CD14-positive monocyte (primary cell): ENCODE data around the gene STEAP3. TPM values are rescaled to one million over a fixed set of nuclear protein-coding genes. Genes with fewer than 3 reads are reported as not detected.

Source experiments
- DNase-seq, 3 donors: peaks; one replicate each; pipeline ENCODE4 v3.0.0-alpha.2; 2011 to 2022
- H2AFZ ChIP-seq: 2 replicates; pipeline ENCODE4 v1.6.0; 2012; ENCODE audit warnings: mild to moderate bottlenecking, low read depth, low read length, inconsistent platforms; ENCODE audit not compliant: insufficient read depth, poor library complexity, severe bottlenecking
- H3K27ac ChIP-seq, 2 donors: 1 replicate in 1 of 2; 2 replicates in 1 of 2; pipeline ENCODE4 v1.5.1; 2012 to 2013; ENCODE audit warnings: low read length in 2 of 2, control low read depth in 1 of 2, inconsistent platforms in 1 of 2, low read depth in 1 of 2, mild to moderate bottlenecking in 1 of 2
- H3K27me3 ChIP-seq, 2 donors: one replicate each; pipeline versions ENCODE4 v1.6.0 to v1.6.1; 2011 to 2013; ENCODE audit warnings: low read length in 2 of 2; ENCODE audit not compliant: control insufficient read depth in 2 of 2, insufficient read depth in 2 of 2
- H3K36me3 ChIP-seq, 2 donors: replicated peaks in 1 of 2; 1 replicate in 1 of 2; 2 replicates in 1 of 2; pipeline versions ENCODE4 v1.5.1 to v1.6.1; 2012 to 2013; ENCODE audit warnings: low read length in 2 of 2, control low read depth in 1 of 2, inconsistent platforms in 1 of 2, mild to moderate bottlenecking in 1 of 2; ENCODE audit not compliant: insufficient read depth in 2 of 2, control insufficient read depth in 1 of 2
- H3K4me1 ChIP-seq, 2 donors: 1 replicate in 1 of 2; 2 replicates in 1 of 2; pipeline versions ENCODE4 v1.5.1 to v1.6.1; 2012 to 2013; ENCODE audit warnings: low read length in 2 of 2, control low read depth in 1 of 2, inconsistent platforms in 1 of 2, mild to moderate bottlenecking in 1 of 2, moderate library complexity in 1 of 2; ENCODE audit not compliant: insufficient read depth in 2 of 2, control insufficient read depth in 1 of 2
- H3K4me2 ChIP-seq: replicated peaks from 2 replicates; pipeline ENCODE3; 2012; ENCODE audit warnings: low read length, moderate library complexity, mild to moderate bottlenecking; ENCODE audit not compliant: poor library complexity, severe bottlenecking; ENCODE audit errors: extremely low read depth
- H3K4me3 ChIP-seq, 3 experiments: fragments of 200-600 bp in 1 of 3; sonication (generic) in 1 of 3; replicated peaks in 1 of 3; 1 replicate in 2 of 3; 2 replicates in 1 of 3; pipeline ENCODE4 v1.5.1; 2011 to 2013; ENCODE audit warnings: low read length in 3 of 3, mild to moderate bottlenecking in 3 of 3, control low read depth in 2 of 3, low read depth in 2 of 3, inconsistent platforms in 1 of 3, moderate library complexity in 1 of 3
- H3K79me2 ChIP-seq: 2 replicates; pipeline ENCODE4 v1.6.0; 2012; ENCODE audit warnings: mild to moderate bottlenecking, control low read depth, inconsistent platforms, low read length, moderate library complexity; ENCODE audit not compliant: insufficient read depth
- H3K9ac ChIP-seq: 2 replicates; pipeline ENCODE4 v1.6.0; 2017; ENCODE audit warnings: low read length, mild to moderate bottlenecking; ENCODE audit not compliant: insufficient read depth, poor library complexity, severe bottlenecking
- H3K9me3 ChIP-seq, 2 donors: replicated peaks in 1 of 2; 1 replicate in 1 of 2; 2 replicates in 1 of 2; pipeline versions ENCODE4 v1.5.1 to v1.6.1; 2012 to 2013; ENCODE audit warnings: low read length in 2 of 2, control low read depth in 1 of 2; ENCODE audit not compliant: control insufficient read depth in 1 of 2, insufficient read depth in 1 of 2
- H4K20me1 ChIP-seq: 2 replicates; pipeline ENCODE4 v1.6.0; 2012; ENCODE audit warnings: mild to moderate bottlenecking, low read length, control low read depth, moderate library complexity; ENCODE audit not compliant: insufficient read depth
- H3K27ac Mint-ChIP-seq, 7 donors: one replicate each; pipeline ENCODE4 v1.8.0; 2020; ENCODE audit warnings: mild to moderate bottlenecking in 7 of 7, mixed read lengths in 7 of 7, moderate library complexity in 6 of 7, inconsistent platforms in 2 of 7
- H3K27me3 Mint-ChIP-seq, 3 donors: one replicate each; pipeline ENCODE4 v1.8.0; 2021 to 2022; ENCODE audit warnings: low read depth in 3 of 3, mild to moderate bottlenecking in 3 of 3, mixed read lengths in 3 of 3, moderate library complexity in 3 of 3, inconsistent platforms in 1 of 3
- H3K36me3 Mint-ChIP-seq, 2 donors: one replicate each; pipeline ENCODE4 v1.8.0; 2020; ENCODE audit warnings: mixed read lengths in 2 of 2, inconsistent platforms in 1 of 2, mild to moderate bottlenecking in 1 of 2
- H3K4me1 Mint-ChIP-seq: one replicate; pipeline ENCODE4 v1.8.0; 2020; ENCODE audit warnings: mild to moderate bottlenecking, mixed read lengths
- H3K4me3 Mint-ChIP-seq, 2 donors: one replicate each; pipeline ENCODE4 v1.8.0; 2020; ENCODE audit warnings: mild to moderate bottlenecking in 2 of 2, mixed read lengths in 2 of 2, moderate library complexity in 1 of 2
- H3K9me3 Mint-ChIP-seq, 7 donors: one replicate each; pipeline ENCODE4 v1.8.0; 2020 to 2022; ENCODE audit warnings: mixed read lengths in 7 of 7, mild to moderate bottlenecking in 6 of 7, moderate library complexity in 6 of 7, inconsistent platforms in 2 of 7
- WGBS: methylation state at CpG from one replicate; pipeline ENCODE4 v1.1.5; 2013; ENCODE audit warnings: missing lambda C conversion rate; ENCODE audit not compliant: insufficient coverage; 5-methylcytosine and 5-hydroxymethylcytosine counted together
- intact Hi-C, 2 donors: fragments of 100-400 bp; cut with micrococcal nuclease; formaldehyde crosslinking; loops; one replicate each; pipeline versions ENCODE4 v1.15.0 to v1.15.1; 2023
- polyA plus RNA-seq, 3 donors: library from polyadenylated mRNA; depleted of rRNA in 1 of 3; unstranded in 2 of 3; stranded (reverse) in 1 of 3; fragments of 300-500 nt in 2 of 3; fragments of >200 nt in 1 of 3; fragmentation: Illumina TruSeq in 2 of 3; gene quantifications; 1 replicate in 2 of 3; 2 replicates in 1 of 3; pipeline ENCODE4 v1.2.3, GENCODE V29; 2012 to 2021
- TF ChIP-seq, protein P1 (sequence below): fragments of 200-600 bp; IDR thresholded peaks from one replicate; pipeline ENCODE4 v1.8.0; 2022; ENCODE audit warnings: antibody characterized with exemption, mild to moderate bottlenecking

The STEAP3 gene
- polyA plus RNA-seq, 3 donors = 3.0 to 10.7 (median 3.3) TPM

DNA sequence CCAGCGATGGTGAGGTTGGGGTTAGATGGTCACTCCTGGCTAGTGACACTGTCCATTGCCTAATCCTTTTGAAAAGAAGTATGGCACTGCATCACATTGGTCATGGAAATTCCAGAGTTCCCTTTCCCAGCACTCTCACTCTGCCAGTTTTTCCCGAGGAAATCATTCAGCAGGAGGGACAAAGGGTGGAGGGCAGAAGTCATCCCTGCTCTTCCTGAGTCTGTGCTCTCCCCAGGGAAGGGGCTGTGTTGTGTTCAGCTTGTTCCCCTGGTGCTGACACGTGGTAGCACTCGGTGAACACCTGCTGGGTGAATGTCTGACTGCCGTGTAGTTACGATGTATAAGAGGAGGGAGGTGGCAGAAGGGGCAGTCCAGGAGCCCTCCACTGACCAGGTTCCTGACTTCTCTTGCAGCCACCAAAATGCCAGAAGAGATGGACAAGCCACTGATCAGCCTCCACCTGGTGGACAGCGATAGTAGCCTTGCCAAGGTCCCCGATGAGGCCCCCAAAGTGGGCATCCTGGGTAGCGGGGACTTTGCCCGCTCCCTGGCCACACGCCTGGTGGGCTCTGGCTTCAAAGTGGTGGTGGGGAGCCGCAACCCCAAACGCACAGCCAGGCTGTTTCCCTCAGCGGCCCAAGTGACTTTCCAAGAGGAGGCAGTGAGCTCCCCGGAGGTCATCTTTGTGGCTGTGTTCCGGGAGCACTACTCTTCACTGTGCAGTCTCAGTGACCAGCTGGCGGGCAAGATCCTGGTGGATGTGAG lies 21.6 kb downstream of the STEAP3 start:
- intact Hi-C loops = no loop called here
- H3K27ac Mint-ChIP-seq = peak overlapping the region in 1 of 7 donors; percentile 21
- no peaks in the 10 kb centered on the region for H3K27me3 ChIP-seq
- no peak for DNase-seq
- H2AFZ ChIP-seq = no peak overlapping the region
- no peaks in the 10 kb centered on the region for H3K79me2 ChIP-seq
- peaks cover 2 to 54% of the 10 kb centered on the region in 2 donors for H3K36me3 ChIP-seq
- no peaks in the 10 kb centered on the region for H3K4me1 Mint-ChIP-seq
- H3K4me3 Mint-ChIP-seq = no peak overlapping the region
- H4K20me1 ChIP-seq = no peaks in the 10 kb centered on the region
- no peaks in the 10 kb centered on the region for H3K4me1 ChIP-seq
- no peaks in the 10 kb centered on the region for H3K27me3 Mint-ChIP-seq
- no peak overlapping the region for H3K4me3 ChIP-seq
- 98% methylated on average over 15 of the region's 17 CpGs for WGBS
- peaks cover 0 to 2% (median 0%) of the 10 kb centered on the region in 7 donors for H3K9me3 Mint-ChIP-seq
- H3K9me3 ChIP-seq = no peaks in the 10 kb centered on the region
- H3K27ac ChIP-seq = no peak overlapping the region
- TF ChIP-seq, protein P1, sequence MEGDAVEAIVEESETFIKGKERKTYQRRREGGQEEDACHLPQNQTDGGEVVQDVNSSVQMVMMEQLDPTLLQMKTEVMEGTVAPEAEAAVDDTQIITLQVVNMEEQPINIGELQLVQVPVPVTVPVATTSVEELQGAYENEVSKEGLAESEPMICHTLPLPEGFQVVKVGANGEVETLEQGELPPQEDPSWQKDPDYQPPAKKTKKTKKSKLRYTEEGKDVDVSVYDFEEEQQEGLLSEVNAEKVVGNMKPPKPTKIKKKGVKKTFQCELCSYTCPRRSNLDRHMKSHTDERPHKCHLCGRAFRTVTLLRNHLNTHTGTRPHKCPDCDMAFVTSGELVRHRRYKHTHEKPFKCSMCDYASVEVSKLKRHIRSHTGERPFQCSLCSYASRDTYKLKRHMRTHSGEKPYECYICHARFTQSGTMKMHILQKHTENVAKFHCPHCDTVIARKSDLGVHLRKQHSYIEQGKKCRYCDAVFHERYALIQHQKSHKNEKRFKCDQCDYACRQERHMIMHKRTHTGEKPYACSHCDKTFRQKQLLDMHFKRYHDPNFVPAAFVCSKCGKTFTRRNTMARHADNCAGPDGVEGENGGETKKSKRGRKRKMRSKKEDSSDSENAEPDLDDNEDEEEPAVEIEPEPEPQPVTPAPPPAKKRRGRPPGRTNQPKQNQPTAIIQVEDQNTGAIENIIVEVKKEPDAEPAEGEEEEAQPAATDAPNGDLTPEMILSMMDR = no peak
- no peak overlapping the region for H3K4me2 ChIP-seq
- no peak overlapping the region for H3K9ac ChIP-seq
- peaks cover 25 to 37% of the 10 kb centered on the region in 2 donors for H3K36me3 Mint-ChIP-seq

DNA sequence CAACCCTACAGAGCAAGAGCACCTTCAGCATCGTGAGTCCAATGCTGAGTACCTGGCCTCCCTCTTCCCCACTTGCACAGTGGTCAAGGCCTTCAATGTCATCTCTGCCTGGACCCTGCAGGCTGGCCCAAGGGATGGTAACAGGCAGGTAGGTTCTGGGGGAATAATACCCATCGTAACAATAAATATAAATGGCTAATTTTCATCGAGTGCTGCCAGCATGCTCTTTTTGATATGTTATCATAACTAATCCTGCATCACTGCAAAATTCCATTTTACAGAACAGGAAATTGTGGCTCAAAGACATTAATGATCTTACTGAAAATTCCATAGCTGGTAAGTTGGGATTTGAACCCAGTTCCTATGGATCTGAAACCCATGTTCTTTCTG lies 22.2 kb downstream of the STEAP3 start:
- H3K79me2 ChIP-seq = no peaks in the 10 kb centered on the region
- H3K4me3 ChIP-seq = no peak overlapping the region
- peaks cover 29 to 38% of the 10 kb centered on the region in 2 donors for H3K36me3 Mint-ChIP-seq
- H2AFZ ChIP-seq = no peak overlapping the region
- no peak overlapping the region for H3K4me2 ChIP-seq
- H3K27me3 Mint-ChIP-seq = no peaks in the 10 kb centered on the region
- no peaks in the 10 kb centered on the region for H4K20me1 ChIP-seq
- no peak overlapping the region for H3K27ac ChIP-seq
- H3K36me3 ChIP-seq = peaks cover 5 to 60% of the 10 kb centered on the region in 2 donors
- H3K27me3 ChIP-seq = no peaks in the 10 kb centered on the region
- intact Hi-C loops = no loop called here
- no peak for DNase-seq
- no CpG with 5 or more reads among the region's 3 CpGs for WGBS
- H3K27ac Mint-ChIP-seq = no peak overlapping the region
- no peaks in the 10 kb centered on the region for H3K4me1 ChIP-seq
- H3K9ac ChIP-seq = no peak overlapping the region
- TF ChIP-seq, protein P1 = no peak
- H3K4me3 Mint-ChIP-seq = no peak overlapping the region
- H3K9me3 Mint-ChIP-seq = peaks cover 0 to 2% (median 0%) of the 10 kb centered on the region in 7 donors
- H3K4me1 Mint-ChIP-seq = no peaks in the 10 kb centered on the region
- H3K9me3 ChIP-seq = no peaks in the 10 kb centered on the region
